Psoas muscle (tissue), 8 donors: ENCODE results near the gene MBLAC1. TPM values are rescaled to one million over a fixed set of nuclear protein-coding genes. Genes with fewer than 3 reads are reported as not detected.

Source experiments
- ATAC-seq, 4 donors: fragments of 200-7000 bp; cut with Tn5 transposase; one replicate each; pipeline ENCODE4 v1.9.1; 2020; ENCODE audit warnings: moderate library complexity in 3 of 4, mild to moderate bottlenecking in 2 of 4
- DNase-seq, 2 donors: peaks; one replicate each; pipeline ENCODE4 v3.0.0-alpha.2; 2020
- H3K27ac ChIP-seq: fragments of 200-600 bp; one replicate; pipeline ENCODE4 v1.8.0; 2022
- H3K27me3 ChIP-seq, 3 donors: fragments of 200-600 bp in 1 of 3; one replicate each; pipeline versions ENCODE4 v1.6.1 to v1.8.0; 2013 to 2022; ENCODE audit warnings: low read length in 2 of 3, mild to moderate bottlenecking in 2 of 3, moderate library complexity in 1 of 3; ENCODE audit not compliant: insufficient read depth in 3 of 3
- H3K36me3 ChIP-seq, 2 donors: fragments of 200-600 bp in 1 of 2; one replicate each; pipeline versions ENCODE4 v1.6.1 to v1.8.0; 2013 to 2022; ENCODE audit warnings: low read depth in 1 of 2, mild to moderate bottlenecking in 1 of 2, moderate library complexity in 1 of 2; ENCODE audit not compliant: insufficient read depth in 1 of 2
- H3K4me1 ChIP-seq: fragments of 200-600 bp; one replicate; pipeline ENCODE4 v1.8.0; 2022
- H3K4me3 ChIP-seq: fragments of 200-600 bp; one replicate; pipeline ENCODE4 v1.8.0; 2022; ENCODE audit warnings: mild to moderate bottlenecking
- H3K9me3 ChIP-seq: fragments of 200-600 bp; one replicate; pipeline ENCODE4 v1.8.0; 2022
- WGBS, 3 donors: extraction: QIAGEN DNeasy Blood & Tissue Kit; methylation state at CpG; one replicate each; pipeline versions ENCODE4 v1.1.6 to v1.1.7; 2013; 5-methylcytosine and 5-hydroxymethylcytosine counted together
- intact Hi-C, 2 donors: fragments of 100-400 bp; cut with DNase I; formaldehyde crosslinking; loops; one replicate each; pipeline versions ENCODE4 v1.11.0 to v1.14.2; 2022
- polyA plus RNA-seq, 3 donors: library from polyadenylated mRNA; stranded (reverse); fragments of 200-250 nt; gene quantifications; one replicate each; pipeline ENCODE4 v1.2.3, GENCODE V29; 2013
- total RNA-seq, 4 donors: library from RNA; stranded (reverse); fragmentation: NEBNext Ultra II Directional in 2 of 4; extraction: Animal tissue kit (Norgen Biotek cat#: 25700) in 2 of 4; gene quantifications; one replicate each; pipeline versions ENCODE4 v1.2.1 to v1.2.4, GENCODE V29; 2021 to 2023
- TF ChIP-seq, protein P1 (sequence below): fragments of 200-600 bp; IDR thresholded peaks from one replicate; pipeline ENCODE4 v1.8.0; 2022; ENCODE audit warnings: antibody characterized with exemption
- donor health status: healthy with polysubstance abuse.
- donor health status: DM: no; HTN: no; CAD: no; lungs with moderate emphysema.
- donor health status: Bipolar disorder and iron deficiency.
- donor health status: healthy.
- donor health status: DM: yes; HTN: yes; CAD: no.
- donor health status: DM: no; HTN: no; CAD: no.
- donor health status: DM: no; HTN: no; CAD: no.
- donor health status: DM: yes; HTN: yes; CAD: no.

Gene MBLAC1
- total and polyA plus RNA-seq, 7 donors, result 0.91 to 3.8 (median 2.0) TPM

DNA sequence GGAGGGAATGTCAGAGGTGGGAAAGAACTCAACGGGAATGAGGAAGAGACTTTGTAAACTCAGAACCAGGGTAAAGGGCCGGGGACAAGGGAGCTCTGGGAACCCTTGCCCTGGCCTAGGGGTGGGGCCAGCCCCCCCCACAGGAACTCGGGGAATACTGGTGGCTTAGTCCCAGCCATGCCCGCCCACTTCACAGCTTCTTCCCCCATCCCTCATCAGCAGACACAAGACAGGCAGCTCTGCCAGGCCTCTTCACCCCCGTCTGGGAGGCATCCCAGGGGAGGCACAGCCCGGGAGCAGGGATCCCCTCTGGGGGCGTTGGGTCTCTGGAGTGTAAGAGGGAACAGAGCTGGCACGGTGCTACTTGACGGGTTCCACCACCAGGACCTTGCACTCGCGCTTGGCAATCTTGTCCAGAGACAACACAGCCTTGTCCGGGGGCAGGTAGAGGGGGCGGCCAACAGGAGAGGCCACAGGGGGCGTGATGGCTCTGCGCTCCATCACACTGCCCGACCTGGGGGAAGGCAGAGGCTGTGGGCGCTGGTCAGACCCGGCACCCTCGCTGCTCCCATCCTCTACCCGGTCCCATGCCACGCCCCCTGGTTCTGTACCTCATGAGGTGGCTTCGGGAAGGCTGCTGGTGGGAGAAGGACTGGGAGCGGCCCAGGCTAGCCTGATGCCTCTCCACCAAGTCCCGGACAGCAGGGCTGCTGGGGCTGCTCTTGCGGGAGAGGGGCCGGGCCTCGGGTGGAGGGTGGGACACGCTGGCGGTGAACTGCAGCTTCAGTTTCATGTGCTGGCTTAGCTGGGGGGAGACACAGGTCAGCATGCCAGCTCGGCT is 28.1 kb downstream of the MBLAC1 start:
- Histone ChIP-seq H3K27ac (no peak overlapping the region), H3K36me3 (peaks cover 7 to 56% of the 10 kb centered on the region in 2 donors), H3K9me3 (no peaks in the 10 kb centered on the region), H3K4me3 (no peak overlapping the region), H3K4me1 (peaks cover 17% of the 10 kb centered on the region), H3K27me3 (no peaks in the 10 kb centered on the region)
- intact Hi-C loops, result loop anchor here in 1 of 2 donors (10.0 kb wide), 1 partner anchor 60 kb away; the partner anchor contains the start of gene PVRIG
- TF ChIP-seq, protein P1, sequence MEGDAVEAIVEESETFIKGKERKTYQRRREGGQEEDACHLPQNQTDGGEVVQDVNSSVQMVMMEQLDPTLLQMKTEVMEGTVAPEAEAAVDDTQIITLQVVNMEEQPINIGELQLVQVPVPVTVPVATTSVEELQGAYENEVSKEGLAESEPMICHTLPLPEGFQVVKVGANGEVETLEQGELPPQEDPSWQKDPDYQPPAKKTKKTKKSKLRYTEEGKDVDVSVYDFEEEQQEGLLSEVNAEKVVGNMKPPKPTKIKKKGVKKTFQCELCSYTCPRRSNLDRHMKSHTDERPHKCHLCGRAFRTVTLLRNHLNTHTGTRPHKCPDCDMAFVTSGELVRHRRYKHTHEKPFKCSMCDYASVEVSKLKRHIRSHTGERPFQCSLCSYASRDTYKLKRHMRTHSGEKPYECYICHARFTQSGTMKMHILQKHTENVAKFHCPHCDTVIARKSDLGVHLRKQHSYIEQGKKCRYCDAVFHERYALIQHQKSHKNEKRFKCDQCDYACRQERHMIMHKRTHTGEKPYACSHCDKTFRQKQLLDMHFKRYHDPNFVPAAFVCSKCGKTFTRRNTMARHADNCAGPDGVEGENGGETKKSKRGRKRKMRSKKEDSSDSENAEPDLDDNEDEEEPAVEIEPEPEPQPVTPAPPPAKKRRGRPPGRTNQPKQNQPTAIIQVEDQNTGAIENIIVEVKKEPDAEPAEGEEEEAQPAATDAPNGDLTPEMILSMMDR, result no peak
- 71 to 75% (median 73%) methylated on average over 29 to 30 of the region's 30 CpGs for whole genome bisulfite sequencing, 3 donors
- ATAC-seq, result no peak
- no peak for DNase-seq

DNA sequence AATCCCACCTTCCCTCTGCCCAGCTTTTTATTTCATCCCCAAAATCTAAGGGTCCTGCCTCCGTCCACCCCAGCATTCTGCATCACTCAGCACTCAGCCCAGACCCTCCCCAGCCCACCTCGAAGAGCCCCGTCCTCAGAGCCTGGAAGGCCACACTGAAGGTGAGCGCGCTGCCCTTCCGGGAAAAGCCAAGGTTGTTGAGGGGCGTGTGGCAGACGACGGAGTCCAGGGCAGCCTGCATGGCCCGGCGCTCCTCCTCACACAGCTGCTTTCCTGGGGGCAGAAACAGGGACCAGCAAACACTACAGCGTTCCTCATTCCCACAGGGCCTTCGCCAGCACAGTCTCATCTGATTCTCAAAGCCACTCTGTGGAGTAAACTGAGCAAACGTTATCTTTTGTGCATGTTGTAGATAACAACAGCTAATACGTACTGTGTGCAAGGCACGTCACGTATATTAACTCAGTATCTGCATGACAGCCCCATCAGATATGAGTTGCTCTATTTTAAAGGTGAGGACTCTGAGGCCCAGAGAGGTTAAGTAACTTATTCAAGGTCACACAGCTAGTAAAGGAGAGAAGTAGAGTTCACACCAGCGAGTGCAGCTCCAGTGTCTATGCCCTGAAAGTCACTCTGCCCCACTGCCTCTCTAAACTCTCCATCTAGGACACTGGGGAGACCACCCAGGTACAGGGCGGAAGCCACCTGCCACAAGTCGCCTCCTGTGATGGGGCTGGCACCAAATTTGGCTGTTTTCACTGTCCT is 29.0 kb downstream of the MBLAC1 start:
- H3K27ac ChIP-seq, result no peak overlapping the region
- no peaks in the 10 kb centered on the region for H3K9me3 ChIP-seq
- intact Hi-C loops, result loop anchor here in 1 of 2 donors (10.0 kb wide), 1 partner anchor 59 kb away; the partner anchor contains the start of gene PVRIG
- TF ChIP-seq, protein P1, result no peak
- ATAC-seq (no peak), DNase-seq (no peak)
- H3K4me1 ChIP-seq, result peaks cover 12% of the 10 kb centered on the region
- no peak overlapping the region for H3K4me3 ChIP-seq
- peaks cover 7 to 56% of the 10 kb centered on the region in 2 donors for H3K36me3 ChIP-seq
- WGBS, 3 donors, result 82 to 83% (median 82%) methylated on average over 20 of the region's 20 CpGs
- no peaks in the 10 kb centered on the region for H3K27me3 ChIP-seq

DNA sequence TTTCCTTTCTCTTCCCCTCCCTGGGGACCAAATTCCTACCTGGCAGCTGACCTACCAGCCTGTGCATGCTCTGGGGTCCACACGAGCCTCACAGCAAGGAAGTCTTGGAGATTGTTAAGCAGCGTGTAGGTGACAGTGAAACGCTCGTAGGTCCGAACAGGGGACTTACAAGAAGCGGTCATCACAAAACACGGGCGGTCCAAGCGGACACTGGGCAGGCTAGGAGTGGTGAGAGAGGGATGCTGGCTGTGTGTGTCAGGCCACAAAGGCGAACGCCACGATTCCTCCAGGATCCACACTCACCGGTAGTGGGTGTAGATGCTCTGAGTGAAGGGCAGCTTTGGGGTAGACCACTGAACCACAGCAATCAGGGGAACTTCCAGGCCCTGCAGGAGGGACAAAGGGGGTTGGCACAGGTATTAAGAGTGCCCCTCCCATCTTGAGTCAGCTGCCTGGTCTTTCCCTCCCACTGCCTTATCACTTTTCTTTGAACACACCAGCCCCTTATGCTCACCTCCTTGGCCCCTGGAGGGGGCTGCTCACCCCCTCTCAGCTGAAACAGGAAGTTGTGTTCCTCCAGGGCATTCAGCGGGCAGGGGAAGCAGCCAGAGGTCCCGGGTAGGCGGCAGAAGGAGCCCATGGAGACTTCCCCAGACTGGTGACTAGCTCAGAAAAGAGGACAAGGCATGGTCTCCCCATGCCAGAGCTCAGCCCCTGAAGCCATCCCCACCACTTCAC is 29.7 kb downstream of the MBLAC1 start:
- TF ChIP-seq, protein P1, result no peak
- ATAC-seq (no peak), DNase-seq (no peak)
- intact Hi-C loops, result loop anchor here in 1 of 2 donors (10.0 kb wide), 1 partner anchor 58 kb away; the partner anchor contains the start of gene PVRIG
- peaks cover 12% of the 10 kb centered on the region for H3K4me1 ChIP-seq
- peak overlapping the region; percentile 86 for H3K27ac ChIP-seq
- no peaks in the 10 kb centered on the region for H3K9me3 ChIP-seq
- 74 to 82% (median 75%) methylated on average over 16 of the region's 16 CpGs for WGBS, 3 donors
- peaks cover 7 to 56% of the 10 kb centered on the region in 2 donors for H3K36me3 ChIP-seq
- peak overlapping the region; percentile 93 for H3K4me3 ChIP-seq
- no peaks in the 10 kb centered on the region for H3K27me3 ChIP-seq

DNA sequence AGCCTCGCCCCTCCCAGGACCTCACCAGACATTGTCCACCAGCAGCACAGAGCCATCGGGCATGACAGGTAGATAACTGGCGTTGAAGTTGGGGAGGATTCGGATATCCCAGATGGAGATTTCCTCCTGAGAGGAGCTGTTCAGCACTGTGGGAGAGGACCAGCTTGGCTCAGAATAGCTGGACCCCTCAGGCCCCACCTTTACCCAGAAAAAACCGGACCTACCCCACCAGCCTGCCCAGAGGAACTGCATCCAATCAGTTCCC is 30.2 kb downstream of the MBLAC1 start:
- H3K27me3 ChIP-seq, result no peaks in the 10 kb centered on the region
- H3K9me3 ChIP-seq, result no peaks in the 10 kb centered on the region
- intact Hi-C loops, result loop anchor here in 1 of 2 donors (10.0 kb wide), 1 partner anchor 58 kb away; the partner anchor contains the start of gene PVRIG
- ATAC-seq (no peak), DNase-seq (no peak)
- 73 to 80% (median 79%) methylated on average over 5 of the region's 5 CpGs for WGBS, 3 donors
- H3K4me3 ChIP-seq, result peak overlapping the region; percentile 93
- H3K4me1 ChIP-seq, result peaks cover 12% of the 10 kb centered on the region
- peaks cover 7 to 51% of the 10 kb centered on the region in 2 donors for H3K36me3 ChIP-seq
- TF ChIP-seq, protein P1, result no peak
- peak overlapping the region; percentile 86 for H3K27ac ChIP-seq
